CD14-positive monocyte (primary cell): ENCODE measurements around the gene ACP3. TPM values are rescaled to one million over a fixed set of nuclear protein-coding genes. Genes with fewer than 3 reads are reported as not detected.

Source experiments
- DNase-seq, 3 donors: peaks; one replicate each; pipeline ENCODE4 v3.0.0-alpha.2; 2011 to 2022
- H2AFZ ChIP-seq: 2 replicates; pipeline ENCODE4 v1.6.0; 2012; ENCODE audit warnings: mild to moderate bottlenecking, low read depth, low read length, inconsistent platforms; ENCODE audit not compliant: insufficient read depth, poor library complexity, severe bottlenecking
- H3K27ac ChIP-seq, 2 donors: 1 replicate in 1 of 2; 2 replicates in 1 of 2; pipeline ENCODE4 v1.5.1; 2012 to 2013; ENCODE audit warnings: low read length in 2 of 2, control low read depth in 1 of 2, inconsistent platforms in 1 of 2, low read depth in 1 of 2, mild to moderate bottlenecking in 1 of 2
- H3K27me3 ChIP-seq, 2 donors: one replicate each; pipeline versions ENCODE4 v1.6.0 to v1.6.1; 2011 to 2013; ENCODE audit warnings: low read length in 2 of 2; ENCODE audit not compliant: control insufficient read depth in 2 of 2, insufficient read depth in 2 of 2
- H3K36me3 ChIP-seq, 2 donors: replicated peaks in 1 of 2; 1 replicate in 1 of 2; 2 replicates in 1 of 2; pipeline versions ENCODE4 v1.5.1 to v1.6.1; 2012 to 2013; ENCODE audit warnings: low read length in 2 of 2, control low read depth in 1 of 2, inconsistent platforms in 1 of 2, mild to moderate bottlenecking in 1 of 2; ENCODE audit not compliant: insufficient read depth in 2 of 2, control insufficient read depth in 1 of 2
- H3K4me1 ChIP-seq, 2 donors: 1 replicate in 1 of 2; 2 replicates in 1 of 2; pipeline versions ENCODE4 v1.5.1 to v1.6.1; 2012 to 2013; ENCODE audit warnings: low read length in 2 of 2, control low read depth in 1 of 2, inconsistent platforms in 1 of 2, mild to moderate bottlenecking in 1 of 2, moderate library complexity in 1 of 2; ENCODE audit not compliant: insufficient read depth in 2 of 2, control insufficient read depth in 1 of 2
- H3K4me2 ChIP-seq: replicated peaks from 2 replicates; pipeline ENCODE3; 2012; ENCODE audit warnings: low read length, moderate library complexity, mild to moderate bottlenecking; ENCODE audit not compliant: poor library complexity, severe bottlenecking; ENCODE audit errors: extremely low read depth
- H3K4me3 ChIP-seq, 3 experiments: fragments of 200-600 bp in 1 of 3; sonication (generic) in 1 of 3; replicated peaks in 1 of 3; 1 replicate in 2 of 3; 2 replicates in 1 of 3; pipeline ENCODE4 v1.5.1; 2011 to 2013; ENCODE audit warnings: low read length in 3 of 3, mild to moderate bottlenecking in 3 of 3, control low read depth in 2 of 3, low read depth in 2 of 3, inconsistent platforms in 1 of 3, moderate library complexity in 1 of 3
- H3K79me2 ChIP-seq: 2 replicates; pipeline ENCODE4 v1.6.0; 2012; ENCODE audit warnings: mild to moderate bottlenecking, control low read depth, inconsistent platforms, low read length, moderate library complexity; ENCODE audit not compliant: insufficient read depth
- H3K9ac ChIP-seq: 2 replicates; pipeline ENCODE4 v1.6.0; 2017; ENCODE audit warnings: low read length, mild to moderate bottlenecking; ENCODE audit not compliant: insufficient read depth, poor library complexity, severe bottlenecking
- H3K9me3 ChIP-seq, 2 donors: replicated peaks in 1 of 2; 1 replicate in 1 of 2; 2 replicates in 1 of 2; pipeline versions ENCODE4 v1.5.1 to v1.6.1; 2012 to 2013; ENCODE audit warnings: low read length in 2 of 2, control low read depth in 1 of 2; ENCODE audit not compliant: control insufficient read depth in 1 of 2, insufficient read depth in 1 of 2
- H4K20me1 ChIP-seq: 2 replicates; pipeline ENCODE4 v1.6.0; 2012; ENCODE audit warnings: mild to moderate bottlenecking, low read length, control low read depth, moderate library complexity; ENCODE audit not compliant: insufficient read depth
- H3K27ac Mint-ChIP-seq, 7 donors: one replicate each; pipeline ENCODE4 v1.8.0; 2020; ENCODE audit warnings: mild to moderate bottlenecking in 7 of 7, mixed read lengths in 7 of 7, moderate library complexity in 6 of 7, inconsistent platforms in 2 of 7
- H3K27me3 Mint-ChIP-seq, 3 donors: one replicate each; pipeline ENCODE4 v1.8.0; 2021 to 2022; ENCODE audit warnings: low read depth in 3 of 3, mild to moderate bottlenecking in 3 of 3, mixed read lengths in 3 of 3, moderate library complexity in 3 of 3, inconsistent platforms in 1 of 3
- H3K36me3 Mint-ChIP-seq, 2 donors: one replicate each; pipeline ENCODE4 v1.8.0; 2020; ENCODE audit warnings: mixed read lengths in 2 of 2, inconsistent platforms in 1 of 2, mild to moderate bottlenecking in 1 of 2
- H3K4me1 Mint-ChIP-seq: one replicate; pipeline ENCODE4 v1.8.0; 2020; ENCODE audit warnings: mild to moderate bottlenecking, mixed read lengths
- H3K4me3 Mint-ChIP-seq, 2 donors: one replicate each; pipeline ENCODE4 v1.8.0; 2020; ENCODE audit warnings: mild to moderate bottlenecking in 2 of 2, mixed read lengths in 2 of 2, moderate library complexity in 1 of 2
- H3K9me3 Mint-ChIP-seq, 7 donors: one replicate each; pipeline ENCODE4 v1.8.0; 2020 to 2022; ENCODE audit warnings: mixed read lengths in 7 of 7, mild to moderate bottlenecking in 6 of 7, moderate library complexity in 6 of 7, inconsistent platforms in 2 of 7
- CTCF ChIP-seq: fragments of 200-600 bp; IDR thresholded peaks from one replicate; pipeline ENCODE4 v1.8.0; 2022; ENCODE audit warnings: antibody characterized with exemption, mild to moderate bottlenecking
- WGBS: methylation state at CpG from one replicate; pipeline ENCODE4 v1.1.5; 2013; ENCODE audit warnings: missing lambda C conversion rate; ENCODE audit not compliant: insufficient coverage; 5-methylcytosine and 5-hydroxymethylcytosine counted together
- intact Hi-C, 2 donors: fragments of 100-400 bp; cut with micrococcal nuclease; formaldehyde crosslinking; loops; one replicate each; pipeline versions ENCODE4 v1.15.0 to v1.15.1; 2023
- polyA plus RNA-seq, 3 donors: library from polyadenylated mRNA; depleted of rRNA in 1 of 3; unstranded in 2 of 3; stranded (reverse) in 1 of 3; fragments of 300-500 nt in 2 of 3; fragments of >200 nt in 1 of 3; fragmentation: Illumina TruSeq in 2 of 3; gene quantifications; 1 replicate in 2 of 3; 2 replicates in 1 of 3; pipeline ENCODE4 v1.2.3, GENCODE V29; 2012 to 2021

ACP3 gene
- polyA plus RNA-seq, 3 donors, result 33.9 to 55.6 (median 44.0) TPM

GRCh38 chr3:132326251-132326650, 9.0 kb downstream of the ACP3 start:
- Histone ChIP-seq H2AFZ (no peak overlapping the region), H3K4me3 (no peak overlapping the region), H3K4me1 (peaks cover 11 to 17% of the 10 kb centered on the region in 2 donors), H3K27ac (peak overlapping the region in 1 of 2 donors; percentile 56), H4K20me1 (peaks cover 86% of the 10 kb centered on the region), H3K79me2 (peaks cover 59% of the 10 kb centered on the region), H3K9ac (no peak overlapping the region), H3K4me2 (no peak overlapping the region), H3K9me3 (no peaks in the 10 kb centered on the region), H3K27me3 (no peaks in the 10 kb centered on the region), H3K36me3 (peaks cover 40 to 74% of the 10 kb centered on the region in 2 donors)
- 75% methylated on average over 2 of the region's 2 CpGs for WGBS
- Mint-ChIP-seq H3K27me3 (no peaks in the 10 kb centered on the region), H3K36me3 (peaks cover 52 to 70% of the 10 kb centered on the region in 2 donors), H3K27ac (peak overlapping the region in 1 of 7 donors; percentile 60), H3K4me1 (peaks cover 34% of the 10 kb centered on the region), H3K9me3 (no peaks in the 10 kb centered on the region), H3K4me3 (no peak overlapping the region)
- no peak for DNase-seq
- no peak for TF ChIP-seq CTCF
- intact Hi-C loops, result no loop called here

- WGBS, result 97% methylated on average over 6 of the region's 6 CpGs
- H3K36me3 Mint-ChIP-seq, result peaks cover 83 to 98% of the 10 kb centered on the region in 2 donors
- no peaks in the 10 kb centered on the region for H3K27me3 ChIP-seq
Observed at GRCh38 chr3:132332082-132332481, 14.9 kb downstream of the ACP3 start.

More at GRCh38 chr3:132332082-132332481, 14.9 kb downstream of the ACP3 start:
- no peak for DNase-seq
- Mint-ChIP-seq H3K4me3 (no peak overlapping the region), H3K4me1 (no peaks in the 10 kb centered on the region), H3K27me3 (no peaks in the 10 kb centered on the region), H3K27ac (peak overlapping the region in 3 of 7 donors; percentile 2 to 20 (median 7)), H3K9me3 (no peaks in the 10 kb centered on the region)
- TF ChIP-seq CTCF, result no peak
- Histone ChIP-seq H3K79me2 (peaks cover 3% of the 10 kb centered on the region), H2AFZ (no peak overlapping the region), H3K9ac (no peak overlapping the region), H3K27ac (no peak overlapping the region), H3K4me2 (no peak overlapping the region), H3K36me3 (peaks cover 88 to 98% of the 10 kb centered on the region in 2 donors), H3K4me3 (no peak overlapping the region), H4K20me1 (peaks cover 44% of the 10 kb centered on the region), H3K9me3 (no peaks in the 10 kb centered on the region), H3K4me1 (no peaks in the 10 kb centered on the region)
- intact Hi-C loops, result no loop called here
